GM21515 (cell line): Measurements from ENCODE around the gene KLHDC10.
"Not testable (repeated sequence)": the region's sequence is repeated elsewhere in the genome, so short reads cannot be mapped to it uniquely, and the experiment has no call there.

Experiments
- ATAC-seq: cut with Tn5 transposase; IDR thresholded peaks from one replicate; pipeline ENCODE4 v1.9.1; 2021; ENCODE audit not compliant: unreplicated experiment

KLHDC10 gene

DNA sequence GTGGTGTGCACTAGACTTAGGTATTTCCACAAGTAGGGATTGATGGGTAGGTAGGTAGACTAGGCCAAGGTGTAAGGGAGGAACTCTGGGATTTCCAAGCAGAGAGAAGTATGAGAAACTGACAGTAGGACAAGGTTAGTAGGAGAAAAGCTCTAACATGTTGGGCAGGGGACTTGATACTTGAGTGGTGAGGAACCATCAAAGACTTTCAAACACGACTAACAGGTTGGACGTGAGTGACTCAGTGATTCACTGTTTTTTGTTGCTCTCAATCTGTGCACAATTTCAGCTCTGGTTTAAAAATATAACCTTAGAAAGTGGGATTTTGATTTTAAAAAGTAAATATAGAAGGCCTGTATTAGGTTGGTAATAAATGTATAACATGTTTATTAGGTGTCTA lies 44.4 kb downstream of the KLHDC10 start:
- peak; percentile 21 for ATAC-seq

DNA sequence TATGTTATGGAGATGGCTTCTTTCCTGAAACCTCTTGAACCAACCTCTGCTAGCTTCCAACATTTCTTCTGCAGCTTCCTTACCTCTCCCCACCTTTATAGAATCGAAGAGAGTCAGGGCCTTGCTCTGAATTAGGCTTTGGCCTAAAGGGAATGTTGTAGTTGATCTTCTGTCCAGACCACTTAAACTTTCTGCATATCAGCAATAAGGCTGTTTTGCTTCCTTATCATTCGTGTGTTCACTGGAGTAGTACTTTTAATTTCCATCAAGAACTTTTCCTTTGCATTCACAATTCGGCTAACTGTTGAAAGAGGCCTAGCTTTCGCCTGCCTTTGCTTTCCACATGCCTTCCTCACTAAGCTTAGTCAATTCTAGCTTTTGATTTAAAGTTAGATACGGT lies 48.0 kb downstream of the KLHDC10 start:
- no peak for ATAC-seq

DNA sequence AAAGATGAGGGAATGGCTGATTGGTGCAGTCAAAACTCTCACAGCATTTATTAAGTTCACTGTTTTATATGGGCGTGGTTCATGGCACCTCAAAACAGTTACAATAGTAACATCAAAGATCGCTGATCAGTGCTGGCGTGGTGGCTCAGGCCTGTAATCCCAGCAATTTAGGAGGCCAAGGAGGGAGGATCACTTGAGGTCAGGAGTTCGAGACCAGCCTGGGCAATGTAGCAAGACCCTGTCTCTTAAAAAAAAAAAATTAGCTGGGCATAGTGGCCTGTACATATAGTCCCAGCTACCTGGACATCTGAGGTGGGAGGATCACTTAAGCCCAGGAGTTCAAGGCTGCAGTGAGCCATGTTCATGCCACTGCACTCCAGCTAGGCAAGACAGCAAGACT lies 48.5 kb downstream of the KLHDC10 start:
- ATAC-seq = no peak

DNA sequence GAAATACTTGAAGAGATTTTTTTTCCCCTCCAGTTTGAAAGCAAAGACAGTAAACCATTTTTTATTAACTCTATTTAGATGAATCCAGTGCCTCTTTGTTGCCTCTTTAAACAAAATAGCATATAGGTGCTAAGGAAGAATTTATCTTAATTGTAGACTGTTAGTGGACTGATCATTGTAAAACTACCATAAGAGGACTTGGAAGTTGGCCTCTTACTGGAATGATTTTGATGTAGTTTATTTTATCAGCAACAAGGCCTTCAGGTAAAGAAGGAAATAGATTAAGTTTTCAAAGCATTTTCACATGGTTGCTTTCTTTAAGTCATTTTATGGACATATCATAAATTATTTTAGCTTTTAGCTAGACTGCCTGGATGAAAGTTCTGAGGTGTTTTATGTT lies 53.2 kb downstream of the KLHDC10 start:
- no peak for ATAC-seq

DNA sequence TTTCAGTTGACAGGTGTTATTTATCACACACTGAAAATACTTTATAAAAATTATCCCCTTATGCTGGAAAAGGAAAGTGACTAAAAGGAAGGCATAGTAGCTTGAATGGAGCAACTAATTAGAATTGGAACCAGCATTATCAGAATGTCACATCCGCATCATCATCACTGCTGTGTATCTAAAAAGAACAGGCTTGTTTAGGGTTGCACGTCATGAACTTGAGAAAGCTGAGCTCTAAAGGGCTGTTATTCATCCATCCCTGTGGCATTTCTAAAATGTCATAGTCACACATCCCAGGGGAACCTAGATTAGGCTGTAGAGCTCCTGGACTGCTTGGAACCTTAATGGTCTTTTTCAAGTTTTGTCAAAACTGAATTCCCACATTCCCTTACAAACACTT lies 54.4 kb downstream of the KLHDC10 start:
- ATAC-seq = no peak

DNA sequence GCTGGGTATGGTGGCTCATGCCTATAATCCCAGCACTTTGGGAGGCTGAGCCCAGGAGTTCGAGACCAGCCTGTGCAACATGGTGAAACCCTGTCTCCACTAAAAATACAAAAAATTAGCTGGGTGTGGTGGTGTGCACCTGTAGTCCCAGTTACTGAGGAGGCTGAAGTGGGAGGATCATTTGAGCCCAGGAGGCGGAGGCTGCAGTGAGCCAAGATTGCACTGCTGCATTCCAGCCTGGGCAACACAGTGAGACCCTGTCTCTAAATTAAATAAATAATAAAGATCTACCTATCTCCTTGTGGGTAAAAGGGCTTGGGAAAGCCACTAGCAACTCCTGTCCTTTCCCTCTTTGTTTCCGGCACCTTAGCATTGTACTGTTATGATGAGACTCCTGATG lies 56.5 kb downstream of the KLHDC10 start:
- not testable (repeated sequence) for ATAC-seq

DNA sequence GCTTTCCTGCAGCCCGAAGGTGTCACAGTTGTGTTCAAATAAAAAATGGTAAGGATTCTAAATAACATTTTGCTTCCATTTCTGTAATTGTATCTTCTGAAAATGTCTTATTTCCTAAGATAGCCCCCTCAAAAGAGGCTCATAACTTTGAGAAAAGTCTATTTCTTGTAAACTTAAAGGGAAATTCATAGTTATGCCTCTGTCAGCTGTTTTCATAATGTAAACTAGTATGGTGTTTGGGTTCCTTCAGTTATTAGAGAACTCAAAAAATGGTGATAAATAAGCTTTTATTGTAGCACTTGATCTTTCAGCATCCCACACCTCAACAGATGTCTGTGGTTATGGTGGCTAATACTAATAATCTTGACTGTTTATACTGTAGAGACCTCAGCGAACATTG lies 57.1 kb downstream of the KLHDC10 start:
- ATAC-seq = no peak

DNA sequence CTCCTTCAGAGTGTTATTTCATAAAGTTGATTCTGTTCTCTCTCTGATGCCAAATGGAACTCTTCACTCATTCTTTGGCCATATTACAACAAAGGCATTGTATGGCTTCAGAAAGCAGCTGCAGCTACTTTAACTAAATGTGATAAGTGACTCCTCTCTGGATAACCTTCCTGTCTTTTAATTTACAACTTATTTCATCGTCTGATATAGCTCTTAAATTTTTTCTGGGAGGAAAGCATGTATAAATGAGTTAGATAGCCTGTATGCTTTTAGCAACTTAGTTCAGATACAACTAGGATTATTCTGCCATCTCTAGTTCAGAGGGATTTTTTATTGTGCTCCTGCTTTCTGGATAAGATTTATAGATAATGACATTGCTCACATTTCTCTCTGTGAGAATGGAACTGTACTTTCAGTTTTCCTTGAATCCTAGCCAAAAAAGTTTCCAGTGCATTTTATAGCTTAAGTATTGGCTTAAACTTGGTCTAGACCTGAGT lies 57.5 kb downstream of the KLHDC10 start:
- no peak for ATAC-seq

DNA sequence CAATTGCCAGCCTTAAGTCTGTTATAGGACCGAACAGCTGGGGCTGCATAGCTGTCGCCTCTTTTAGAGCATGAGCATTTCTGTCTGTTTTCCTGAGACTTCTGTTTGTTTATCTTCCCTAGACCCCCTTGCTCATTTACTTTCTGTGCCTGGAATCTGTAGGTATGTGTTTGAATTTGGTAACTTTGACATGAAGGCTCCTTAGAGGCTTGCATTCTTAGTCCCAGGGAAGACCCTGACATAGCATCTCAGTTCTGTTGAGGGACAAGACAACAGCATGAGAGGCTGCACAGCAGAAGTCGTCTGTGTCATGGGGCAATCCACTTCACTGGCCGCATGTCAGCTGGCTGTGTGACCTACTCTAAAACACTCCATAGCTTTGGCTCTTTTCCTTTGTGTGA lies 58.7 kb downstream of the KLHDC10 start:
- ATAC-seq = no peak

DNA sequence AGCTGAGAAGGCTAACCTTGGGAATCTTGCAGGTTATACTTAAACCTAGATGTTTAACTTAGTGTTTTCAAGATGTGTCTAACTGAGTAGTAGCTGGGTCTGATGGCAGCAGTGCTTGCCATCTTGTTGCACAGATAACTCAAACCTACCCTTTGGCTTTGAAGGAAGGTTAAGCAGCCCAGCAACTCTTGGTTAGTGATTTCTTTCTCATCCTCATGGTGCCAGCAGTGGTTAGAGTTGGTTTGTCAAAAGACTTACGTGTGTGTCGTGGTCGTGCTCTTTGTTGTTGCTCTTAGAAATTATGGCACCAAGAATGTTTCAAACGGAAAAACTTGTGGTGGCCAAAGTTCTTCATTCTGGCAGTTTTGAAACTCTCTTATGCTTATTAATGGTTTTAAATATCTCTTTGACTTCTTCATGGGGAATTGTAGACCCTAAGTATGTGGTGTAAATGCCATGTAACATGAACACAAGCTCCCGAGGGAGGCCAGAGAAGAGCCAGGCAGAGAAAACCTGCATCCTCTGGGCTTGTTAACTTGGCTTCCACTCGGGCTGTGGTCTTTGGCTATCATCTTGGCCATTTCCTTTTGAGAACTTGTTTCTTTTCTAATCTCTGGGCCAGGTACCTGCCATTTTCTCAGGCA lies 61.0 kb downstream of the KLHDC10 start:
- ATAC-seq = no peak

DNA sequence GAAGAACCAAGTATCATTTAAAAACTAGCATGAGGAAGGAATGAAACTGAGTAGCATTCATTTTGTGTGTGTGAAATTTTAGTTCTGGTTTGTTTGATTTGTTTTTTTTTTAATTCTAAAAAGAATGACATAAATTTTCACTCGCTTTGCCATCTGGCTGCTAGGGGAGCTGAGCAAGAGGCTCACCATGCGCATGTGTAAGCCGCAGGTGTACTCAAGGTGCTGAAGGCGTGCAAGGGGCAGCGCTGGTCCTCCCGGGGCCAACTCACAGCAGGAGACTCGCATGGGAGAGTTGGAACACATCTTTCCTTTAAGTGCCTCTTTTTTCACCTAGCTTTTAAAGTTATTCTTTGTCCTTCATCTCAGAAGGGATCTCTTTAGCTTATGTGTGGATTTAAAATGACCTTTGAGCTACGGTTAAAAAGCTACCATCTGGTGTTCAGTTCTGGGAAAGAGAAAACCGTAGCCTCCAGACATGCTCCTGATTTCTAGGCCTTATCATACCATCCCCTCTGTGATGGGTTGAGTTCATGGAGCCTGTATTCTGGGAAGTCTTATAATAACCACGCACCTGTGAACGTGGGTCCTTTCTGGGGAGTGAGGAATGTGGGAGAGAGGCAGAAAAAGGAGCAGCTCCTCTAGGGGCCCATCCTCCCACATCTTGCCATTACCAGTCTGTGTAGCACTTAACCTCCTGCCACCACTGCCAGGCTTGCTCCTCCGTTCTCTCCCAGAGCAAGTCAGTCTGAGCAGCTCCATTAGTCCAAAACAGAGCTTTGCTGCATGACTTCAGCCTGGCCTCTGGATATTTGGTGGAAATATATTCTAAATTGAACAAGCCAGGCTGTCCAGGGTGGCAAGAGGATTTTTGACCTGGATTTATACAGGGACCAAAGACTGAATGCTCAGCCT lies 61.9 kb downstream of the KLHDC10 start:
- ATAC-seq = no peak

DNA sequence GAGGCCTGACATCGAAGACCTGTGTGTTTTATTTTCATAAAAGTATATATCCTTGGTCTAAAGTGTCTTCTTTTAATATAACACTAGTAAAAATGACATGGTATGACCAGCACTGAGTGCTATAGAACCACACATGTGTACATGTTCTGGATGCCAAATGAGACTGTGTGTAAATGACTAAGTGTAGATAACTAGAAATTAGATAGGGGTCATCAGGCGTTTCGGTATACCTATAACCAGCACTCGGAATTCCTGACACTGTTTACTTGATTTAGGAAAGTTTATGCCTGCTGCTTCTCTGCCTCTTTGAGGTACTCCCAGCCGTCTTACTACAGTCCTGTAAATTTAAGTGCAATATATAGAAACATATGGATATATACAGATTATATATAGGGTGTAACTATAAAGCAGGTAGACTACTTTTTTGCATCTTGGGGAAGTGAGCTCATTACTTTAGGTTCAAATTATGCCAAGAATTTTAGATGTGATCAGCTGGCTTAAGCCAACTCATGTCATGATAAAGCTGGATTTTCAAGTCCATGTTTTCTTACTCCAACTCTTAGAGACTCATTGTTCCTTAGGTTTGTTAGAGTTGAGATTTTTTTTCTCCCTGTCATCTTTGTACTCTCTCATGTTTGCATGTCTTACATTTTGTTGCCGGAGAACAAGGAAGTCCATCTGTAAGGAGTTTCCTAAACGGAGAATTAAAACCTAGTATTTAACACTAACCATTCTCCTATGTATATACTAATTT lies 62.9 kb downstream of the KLHDC10 start:
- no peak for ATAC-seq

DNA sequence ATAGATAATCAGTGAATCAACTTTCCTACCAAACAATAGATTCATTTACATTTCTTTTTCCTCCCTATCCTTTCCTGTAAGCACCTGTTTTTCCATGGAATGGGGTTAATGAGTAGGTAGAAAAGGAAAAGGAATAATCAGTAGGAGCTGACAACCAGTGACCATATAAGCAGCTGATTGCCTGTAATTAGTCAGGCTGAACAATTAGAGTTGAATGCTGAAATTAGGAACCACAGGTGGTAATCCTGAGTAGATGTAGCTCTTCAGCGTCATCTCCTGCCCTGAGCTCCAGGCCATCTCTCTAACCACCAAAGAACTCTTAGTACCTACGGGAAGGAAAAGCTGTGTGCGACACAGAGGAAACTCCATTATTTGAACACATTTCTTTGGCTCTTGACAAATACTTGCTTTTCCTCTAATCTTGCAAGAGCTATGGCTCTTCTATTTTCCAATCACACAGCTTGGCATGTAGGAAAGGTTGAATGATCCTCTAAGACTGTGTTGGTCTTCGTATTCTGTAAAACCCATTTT lies 63.8 kb downstream of the KLHDC10 start:
- ATAC-seq = no peak

DNA sequence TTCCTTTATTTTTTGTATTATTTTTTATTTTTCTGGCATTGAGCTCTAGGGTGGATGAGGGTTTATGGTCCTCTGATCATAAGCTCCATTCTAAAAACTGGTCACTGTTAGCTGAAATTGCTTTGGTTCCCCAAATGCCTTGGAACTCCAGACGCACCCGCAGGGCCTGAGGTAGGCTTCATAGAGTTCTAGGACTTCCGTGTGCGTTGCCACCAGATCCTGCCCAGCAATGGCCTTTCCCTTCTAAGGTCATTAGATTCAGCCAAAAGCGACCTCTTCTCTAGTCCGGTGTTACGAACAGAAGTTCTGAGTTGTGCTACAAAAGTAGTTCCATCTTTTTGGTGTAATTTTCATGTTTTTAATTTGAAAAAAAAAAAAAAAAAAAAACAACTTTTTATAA lies 64.4 kb downstream of the KLHDC10 start:
- ATAC-seq = no peak

DNA sequence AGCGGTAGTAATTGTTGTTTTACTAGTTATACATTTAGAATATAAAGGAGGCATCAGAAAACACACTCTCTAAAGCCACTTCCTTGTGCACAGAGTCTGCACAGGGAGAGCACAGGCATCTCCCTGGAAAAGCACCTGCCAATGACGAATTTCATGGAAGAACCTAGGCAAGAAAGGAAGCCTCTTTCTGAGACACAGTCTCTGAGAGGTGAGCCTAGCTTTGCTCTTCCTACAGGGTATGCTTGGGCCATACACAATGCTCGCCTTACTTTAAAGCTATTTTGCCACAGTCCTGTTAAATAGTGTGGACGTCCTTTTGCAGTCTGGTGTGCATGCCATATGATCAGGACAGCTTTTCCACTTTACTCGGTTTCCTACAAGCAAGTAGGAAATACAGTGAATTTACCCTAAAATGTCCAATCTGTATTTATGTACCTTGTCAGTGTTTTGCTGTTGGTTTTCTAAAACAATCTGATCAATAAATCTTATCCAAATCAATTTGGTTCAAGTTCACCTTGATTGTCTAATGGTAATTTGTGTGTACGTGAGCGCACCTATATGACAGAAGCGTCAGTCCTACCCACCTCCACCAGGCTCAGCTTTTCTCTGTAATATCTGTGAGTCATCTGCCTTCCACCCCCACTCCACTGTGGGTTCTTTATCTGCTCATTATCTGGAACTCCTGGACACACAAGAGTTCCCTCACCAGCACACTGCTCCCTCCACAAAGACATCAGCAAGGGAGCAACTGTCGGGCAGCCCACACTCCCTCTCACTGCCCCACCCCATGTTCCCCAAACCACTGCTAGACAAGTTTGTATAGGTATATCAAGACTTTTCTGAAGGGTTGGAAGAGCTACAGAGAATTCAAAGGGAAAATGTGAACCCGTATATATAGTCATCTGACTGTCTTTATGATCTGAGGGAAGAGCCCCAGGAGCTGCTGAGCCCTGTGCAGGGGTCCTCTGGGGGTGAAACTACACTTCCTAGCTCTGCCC lies 65.2 kb downstream of the KLHDC10 start:
- ATAC-seq = no peak

DNA sequence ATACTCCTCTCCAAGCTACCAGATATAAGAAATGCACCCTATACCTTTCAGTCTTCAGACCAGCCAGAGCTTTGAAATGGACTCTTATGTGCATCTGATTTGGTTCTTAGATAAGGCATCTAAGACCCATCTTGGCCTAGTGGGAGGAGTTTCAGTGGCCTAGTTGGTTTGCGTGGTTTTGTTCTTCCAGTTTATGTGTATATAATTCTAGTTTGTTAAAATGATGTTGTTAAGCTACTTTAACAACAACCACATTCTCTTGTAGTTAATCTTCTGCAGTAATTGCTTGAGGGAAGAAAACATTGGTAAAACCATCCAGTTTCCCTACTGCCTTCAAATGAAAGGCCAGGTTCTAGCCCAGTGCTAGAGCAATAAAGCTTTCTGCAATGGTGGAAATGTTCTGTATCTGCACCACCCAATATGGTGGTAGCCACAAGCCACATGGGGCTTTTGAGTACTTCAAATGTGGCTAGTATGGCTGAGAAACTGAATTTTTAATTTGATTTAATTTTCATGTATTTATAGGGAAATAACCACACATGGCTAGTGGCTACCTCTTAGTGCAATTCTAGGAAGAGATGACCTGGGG lies 66.3 kb downstream of the KLHDC10 start:
- no peak for ATAC-seq

DNA sequence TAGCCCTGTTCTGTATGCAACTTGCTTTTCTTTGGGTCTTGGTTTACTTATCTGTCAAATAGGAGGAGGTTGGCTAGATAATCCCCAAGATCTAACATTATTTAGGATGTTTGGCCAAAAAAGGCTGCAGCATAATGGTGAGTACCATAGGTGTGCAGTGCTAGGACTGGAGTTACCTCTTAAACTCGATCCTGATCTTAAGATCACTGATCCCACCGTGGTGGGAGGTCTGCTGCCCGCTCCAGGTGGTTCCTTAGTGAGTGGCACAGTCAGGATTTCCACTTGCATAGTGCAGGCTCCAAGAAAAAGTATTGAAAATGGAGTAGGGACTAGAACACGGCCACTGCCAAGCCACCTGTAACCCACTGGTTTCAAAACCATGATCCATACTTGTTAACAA lies 66.9 kb downstream of the KLHDC10 start:
- no peak for ATAC-seq

DNA sequence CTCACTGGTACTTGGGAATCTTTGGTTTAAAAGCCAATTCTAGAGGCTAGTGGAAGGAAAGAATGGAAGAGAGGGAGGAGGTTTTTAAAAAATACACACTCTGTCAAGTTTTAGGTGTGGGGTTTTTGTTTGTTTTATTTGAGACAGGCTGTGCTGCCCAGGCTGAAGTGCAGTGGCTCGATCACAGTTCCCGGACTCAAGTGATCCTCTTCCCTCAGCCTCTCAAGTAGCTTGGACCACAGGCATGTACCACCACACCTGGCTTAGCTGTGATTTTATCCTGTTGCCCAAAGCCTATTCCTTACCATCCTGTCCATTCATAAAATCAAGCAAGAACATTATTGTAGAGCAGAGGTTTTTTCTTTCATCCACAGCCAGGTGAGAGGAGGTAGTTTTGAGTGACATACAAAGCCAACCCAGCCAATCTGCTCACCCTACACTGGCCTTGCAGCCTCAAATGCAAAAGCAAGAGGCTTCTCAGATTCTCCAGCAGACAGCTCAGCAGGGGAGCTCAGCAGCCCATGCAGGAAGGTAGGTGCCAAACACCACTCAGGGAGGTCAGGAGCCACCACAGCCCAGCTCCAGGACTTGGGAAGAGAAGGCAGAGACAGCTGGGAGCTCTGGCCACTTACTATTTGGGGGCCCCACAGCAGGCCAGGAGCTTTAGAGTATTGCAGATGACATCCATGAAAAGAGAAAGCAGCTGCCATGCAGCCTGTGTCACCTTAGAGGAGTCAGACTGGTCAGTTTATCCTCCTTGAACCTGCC lies 69.0 kb downstream of the KLHDC10 start:
- no peak for ATAC-seq

DNA sequence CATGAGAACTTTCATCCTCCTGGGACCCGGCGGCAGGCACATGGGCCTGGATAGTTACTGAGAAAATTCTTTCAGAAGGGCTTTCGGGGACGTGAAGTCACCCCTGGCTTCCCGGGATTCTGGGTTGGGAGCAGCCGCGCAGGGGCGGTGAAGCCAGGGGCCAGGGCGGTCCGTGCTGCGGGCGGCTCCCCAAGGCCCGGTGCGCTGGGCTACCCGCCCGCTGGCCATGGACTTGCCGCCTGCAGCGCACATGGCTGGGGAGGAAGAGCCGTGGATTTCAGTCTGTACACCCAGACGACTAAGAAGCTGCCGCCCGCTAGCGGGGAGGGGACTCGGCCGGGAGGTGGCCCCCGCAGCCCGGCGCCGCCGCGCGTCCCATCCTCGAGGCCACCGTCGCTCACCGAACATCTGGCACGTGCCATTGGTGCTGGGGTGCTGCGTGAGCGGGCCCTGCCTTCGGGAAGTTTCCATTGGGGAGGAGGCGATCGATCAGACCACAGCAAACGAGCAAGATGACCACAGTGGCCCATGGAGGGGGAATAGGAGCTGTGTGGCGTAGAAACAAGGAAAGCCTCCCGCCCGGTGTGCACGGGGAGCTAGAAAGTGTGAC lies 70.3 kb downstream of the KLHDC10 start:
- ATAC-seq = no peak
